ENCODE data around the gene ABCG1.

DNA sequence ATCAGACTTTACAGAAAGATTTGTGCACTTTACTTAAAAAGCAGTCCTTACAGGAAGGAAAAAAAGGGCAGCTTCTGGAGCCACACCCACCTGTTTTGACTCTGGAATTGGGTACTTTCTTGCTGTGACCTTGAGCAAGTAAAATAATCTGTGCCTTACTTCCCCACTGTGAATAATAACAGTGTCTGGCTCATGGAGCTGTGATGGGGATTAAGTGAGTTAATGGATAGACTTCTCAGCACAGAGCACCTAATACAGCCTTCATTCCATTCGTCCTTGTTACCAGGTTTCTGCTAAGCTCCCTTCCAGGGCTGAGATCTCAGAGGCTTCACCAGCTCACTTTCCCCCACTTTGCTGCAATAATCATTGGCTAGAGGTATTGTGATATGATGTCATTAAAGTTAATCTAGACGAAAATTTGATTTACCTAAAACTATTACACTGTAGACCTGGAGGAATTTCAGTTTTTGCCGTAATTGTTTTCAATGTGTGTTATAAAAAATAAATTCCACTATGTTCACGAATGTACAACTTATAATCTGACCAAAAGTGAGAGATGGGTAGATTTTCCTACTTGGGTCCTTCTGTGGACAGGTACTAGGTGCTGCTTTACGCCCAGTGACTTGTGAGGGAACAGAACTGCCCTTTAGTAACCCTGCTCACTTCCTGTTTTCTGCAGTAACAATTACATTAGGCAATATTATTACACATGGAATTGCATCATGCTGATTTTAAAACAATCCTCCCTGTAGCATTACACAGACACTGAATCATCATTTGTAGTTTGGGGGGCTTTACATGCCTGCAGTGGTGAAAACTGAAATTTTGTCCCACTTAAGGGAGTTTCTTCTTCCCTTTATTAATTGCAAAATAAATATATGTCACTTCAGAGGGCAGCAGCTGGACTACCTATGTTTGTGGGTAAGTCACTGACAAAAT lies 19.7 kb upstream of the ABCG1 start:
- TF ChIP-seq, protein P1, sequence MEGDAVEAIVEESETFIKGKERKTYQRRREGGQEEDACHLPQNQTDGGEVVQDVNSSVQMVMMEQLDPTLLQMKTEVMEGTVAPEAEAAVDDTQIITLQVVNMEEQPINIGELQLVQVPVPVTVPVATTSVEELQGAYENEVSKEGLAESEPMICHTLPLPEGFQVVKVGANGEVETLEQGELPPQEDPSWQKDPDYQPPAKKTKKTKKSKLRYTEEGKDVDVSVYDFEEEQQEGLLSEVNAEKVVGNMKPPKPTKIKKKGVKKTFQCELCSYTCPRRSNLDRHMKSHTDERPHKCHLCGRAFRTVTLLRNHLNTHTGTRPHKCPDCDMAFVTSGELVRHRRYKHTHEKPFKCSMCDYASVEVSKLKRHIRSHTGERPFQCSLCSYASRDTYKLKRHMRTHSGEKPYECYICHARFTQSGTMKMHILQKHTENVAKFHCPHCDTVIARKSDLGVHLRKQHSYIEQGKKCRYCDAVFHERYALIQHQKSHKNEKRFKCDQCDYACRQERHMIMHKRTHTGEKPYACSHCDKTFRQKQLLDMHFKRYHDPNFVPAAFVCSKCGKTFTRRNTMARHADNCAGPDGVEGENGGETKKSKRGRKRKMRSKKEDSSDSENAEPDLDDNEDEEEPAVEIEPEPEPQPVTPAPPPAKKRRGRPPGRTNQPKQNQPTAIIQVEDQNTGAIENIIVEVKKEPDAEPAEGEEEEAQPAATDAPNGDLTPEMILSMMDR (IDR thresholded peaks at IDR 0.05), result no peak
- TF ChIP-seq POLR2A (IDR thresholded peaks at IDR 0.05), result no peak

Measured in Peyer's patch (tissue), 4 donors.